Stimulated activated CD4-positive, alpha-beta T cell treated with anti-CD3 and anti-CD28 coated beads, Interleukin-4, amount 100 ng/mL, for 24 hours (primary cell): Measurements from ENCODE around the gene CSRP1.
"Not testable (repeated sequence)": the region's sequence is repeated elsewhere in the genome, so short reads cannot be mapped to it uniquely, and the experiment has no call there.

Experiments
- DNase-seq: peaks from one replicate; pipeline ENCODE4 v3.0.0-alpha.2; 2020

CSRP1 gene

GRCh38 chr1:201506557-201507359 lies at the start of gene CSRP1:
Gene CSRP1 (minus strand): TSS chr1:201507123. CDS start chr1:201496303, 10,820 bp downstream.
- DNase-seq, result peak; percentile 84

DNA sequence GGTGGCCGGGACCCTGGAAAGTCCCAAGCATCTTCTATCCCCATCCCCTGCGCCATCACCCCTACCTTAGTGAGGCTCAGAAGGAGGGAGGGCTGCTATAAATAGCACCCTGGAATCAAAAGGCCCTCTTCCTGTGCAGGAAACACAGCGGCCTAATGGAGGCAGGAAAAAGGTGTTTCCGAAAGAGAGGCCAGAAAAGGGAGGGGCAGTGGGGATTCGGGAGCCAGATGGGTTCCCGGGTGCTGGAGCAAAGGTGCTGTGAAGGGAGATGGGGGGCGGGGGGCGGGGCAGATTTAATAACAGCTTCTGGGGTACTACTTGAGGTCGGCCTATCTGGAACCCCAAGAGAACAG lies 48.6 kb upstream of the CSRP1 start:
- DNase-seq, result no peak

- DNase-seq, result no peak
Observed at GRCh38 chr1:201554789-201555592, 48.1 kb upstream of the CSRP1 start.

DNA sequence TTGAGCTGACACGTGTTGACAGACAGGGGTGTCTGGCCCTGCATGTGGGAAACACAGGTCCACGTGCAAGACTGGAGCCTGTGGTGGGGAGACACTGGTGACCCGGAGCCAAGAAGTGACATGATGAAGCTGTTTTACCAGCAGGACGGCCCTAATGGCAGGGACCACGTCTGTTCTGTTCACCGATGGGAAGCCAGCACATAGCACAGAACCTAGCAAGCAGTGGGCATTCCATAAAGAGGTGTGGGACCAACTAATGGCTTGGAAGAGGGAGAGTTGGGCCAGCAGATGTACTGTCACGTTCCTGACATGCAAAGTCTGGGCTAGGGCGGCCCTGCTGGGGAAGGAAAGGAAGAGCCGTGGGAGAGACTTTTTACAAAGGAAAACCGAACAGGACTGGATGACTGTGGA lies 47.3 kb upstream of the CSRP1 start:
- DNase-seq, result no peak

- DNase-seq, result no peak
Observed at GRCh38 chr1:201553496-201554189, 46.7 kb upstream of the CSRP1 start.

DNA sequence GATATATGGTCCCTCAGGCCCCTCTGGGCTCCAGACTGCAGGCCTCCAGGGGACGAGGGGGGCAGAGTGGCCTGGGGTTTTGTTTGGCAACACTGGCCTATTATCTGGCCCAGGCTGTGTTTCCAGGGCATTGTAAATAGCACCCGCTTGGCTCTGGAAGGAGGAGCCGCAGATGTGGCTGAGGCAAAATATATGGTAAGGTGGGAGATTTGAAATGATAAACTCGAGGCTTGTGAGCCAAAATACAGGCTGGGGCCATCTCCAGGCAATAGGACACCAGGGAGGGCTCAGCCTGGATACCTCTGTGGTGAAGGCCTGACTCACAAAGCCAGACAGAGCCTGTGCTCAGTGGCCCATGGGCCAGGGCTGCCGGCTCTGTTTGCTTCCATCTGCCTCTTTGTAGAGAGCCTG lies 46.0 kb upstream of the CSRP1 start:
- DNase-seq, result no peak

DNA sequence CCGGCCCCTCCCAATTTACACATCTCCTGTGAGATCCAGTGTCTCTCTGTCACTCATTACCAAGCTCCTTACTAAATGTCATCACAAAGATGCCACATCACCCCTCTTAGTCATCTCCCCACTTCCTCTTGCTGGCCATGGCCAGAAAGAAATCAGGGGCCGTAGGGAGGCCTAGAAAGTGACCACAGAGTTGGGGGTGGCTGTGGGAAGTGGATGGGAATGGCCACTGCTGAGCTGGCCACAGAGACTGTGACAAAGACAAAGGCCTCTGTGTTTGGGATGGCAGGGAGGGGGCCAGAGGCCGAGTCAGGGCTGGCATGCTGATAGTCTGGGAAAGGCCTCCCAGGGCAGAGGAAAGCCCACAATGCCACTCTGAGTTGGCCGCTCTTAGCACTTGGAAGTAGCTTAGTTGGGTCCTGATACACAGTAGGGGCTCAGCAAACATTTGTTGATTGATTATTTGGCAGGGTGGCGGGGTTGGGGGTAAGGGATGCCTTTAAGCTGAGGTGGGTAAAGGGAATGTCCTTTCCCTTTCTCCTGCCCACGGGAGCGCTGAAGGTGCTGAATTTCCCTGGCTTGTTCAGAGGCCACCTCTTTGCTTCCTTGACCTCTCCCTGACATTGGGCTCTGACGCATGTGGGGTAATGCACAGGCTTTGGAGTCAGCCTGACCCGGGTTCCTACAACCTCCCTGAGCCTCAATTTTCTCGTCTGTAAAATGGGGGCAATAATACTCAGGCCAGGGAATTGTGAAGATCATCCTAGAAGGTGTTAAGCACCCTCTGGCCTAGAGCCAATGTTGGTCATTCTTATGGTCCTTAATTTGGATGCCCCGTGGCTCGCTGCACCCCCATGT lies 45.2 kb upstream of the CSRP1 start:
- DNase-seq, result no peak

DNA sequence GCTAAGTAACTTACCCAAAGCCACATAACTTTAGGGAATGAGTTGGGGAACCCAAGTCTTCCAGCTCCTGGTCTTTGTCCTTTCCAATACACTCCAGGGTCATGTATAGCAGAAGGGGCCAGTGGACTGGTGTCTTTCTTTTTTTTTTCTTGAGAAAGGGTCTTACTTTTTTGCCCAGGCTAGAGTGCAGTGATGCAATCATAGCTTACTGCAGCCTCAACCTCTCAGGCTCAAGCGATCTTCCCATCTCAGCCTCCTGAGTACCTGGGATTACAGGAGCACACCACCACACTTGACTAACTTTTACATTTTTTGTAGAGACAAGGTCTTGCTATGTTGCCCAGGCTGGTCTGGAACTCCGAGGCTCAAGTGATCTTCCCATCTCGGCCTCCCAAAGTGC lies 44.2 kb upstream of the CSRP1 start:
- no peak for DNase-seq

GRCh38 chr1:201549522-201549921 lies 42.6 kb upstream of the CSRP1 start:
- DNase-seq, result not testable (repeated sequence)

DNA sequence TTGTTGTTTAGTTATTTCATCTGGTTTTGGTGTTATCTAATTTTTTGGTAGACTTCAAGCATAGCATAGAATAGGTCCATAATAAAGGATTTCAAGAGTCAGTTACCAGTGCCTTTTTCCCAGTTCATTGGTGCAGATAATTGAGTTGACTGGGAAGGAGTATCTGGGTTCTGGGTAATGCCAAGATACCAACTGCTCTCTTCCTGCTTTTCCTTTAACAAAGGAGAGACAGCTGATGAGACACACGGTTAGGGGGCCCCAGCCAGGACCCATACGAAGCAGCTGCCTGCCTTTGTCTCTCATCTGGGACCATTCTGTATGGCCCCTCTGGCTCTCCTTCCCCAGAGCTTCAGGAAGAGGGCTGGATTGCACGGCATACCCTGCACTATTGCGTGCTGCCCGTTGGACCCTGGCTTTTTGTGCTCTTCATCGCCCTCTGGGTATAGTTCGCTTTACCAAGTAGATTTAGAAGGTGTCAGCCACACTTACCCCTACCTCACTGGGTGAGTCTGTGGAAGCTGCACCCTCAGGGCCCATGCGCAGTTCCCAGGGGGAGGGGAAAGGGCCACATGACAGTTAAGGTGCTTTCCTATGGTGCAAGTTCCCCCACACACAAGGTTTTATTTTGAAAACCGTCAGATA lies 39.0 kb upstream of the CSRP1 start:
- DNase-seq, result no peak

- no peak for DNase-seq
Observed at GRCh38 chr1:201544710-201545109, 37.8 kb upstream of the CSRP1 start.

DNA sequence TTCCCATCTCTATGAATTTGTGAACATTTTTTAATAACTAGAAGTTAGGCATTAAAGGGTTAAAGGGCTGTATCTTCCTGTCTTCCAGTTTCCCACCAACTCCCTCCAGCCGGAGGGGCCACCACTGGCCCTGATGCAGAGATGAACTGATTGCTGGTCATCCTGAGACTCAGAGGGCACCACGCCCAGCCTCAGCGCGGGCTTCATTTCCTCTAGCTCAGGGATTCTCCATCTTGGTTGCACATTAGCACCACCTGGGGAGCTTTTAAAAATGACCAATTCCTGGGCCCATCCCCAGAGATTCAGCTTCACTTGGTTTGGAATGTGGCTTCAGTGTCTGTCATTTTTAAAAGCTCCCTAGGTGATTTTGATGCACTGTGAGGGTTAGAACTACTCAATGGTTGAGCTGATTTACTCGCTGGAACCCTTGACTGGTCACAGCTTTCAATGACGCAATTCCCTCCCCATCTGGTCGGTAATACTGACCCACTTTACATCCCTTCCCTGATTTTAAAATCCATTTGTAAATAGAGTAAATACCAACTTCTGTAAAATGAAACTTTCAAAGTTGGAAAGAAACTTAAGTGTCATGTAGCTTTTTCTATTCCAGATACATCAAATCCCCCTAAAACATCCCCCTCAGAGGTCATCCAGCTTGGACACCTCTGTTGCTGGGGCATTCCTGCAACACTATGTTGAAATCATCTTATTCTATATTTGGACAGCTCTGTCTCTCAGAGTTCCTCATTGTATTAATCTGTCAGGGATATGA lies 37.1 kb upstream of the CSRP1 start:
- DNase-seq, result no peak

GRCh38 chr1:201542309-201543035 lies 35.5 kb upstream of the CSRP1 start:
- DNase-seq, result no peak

DNA sequence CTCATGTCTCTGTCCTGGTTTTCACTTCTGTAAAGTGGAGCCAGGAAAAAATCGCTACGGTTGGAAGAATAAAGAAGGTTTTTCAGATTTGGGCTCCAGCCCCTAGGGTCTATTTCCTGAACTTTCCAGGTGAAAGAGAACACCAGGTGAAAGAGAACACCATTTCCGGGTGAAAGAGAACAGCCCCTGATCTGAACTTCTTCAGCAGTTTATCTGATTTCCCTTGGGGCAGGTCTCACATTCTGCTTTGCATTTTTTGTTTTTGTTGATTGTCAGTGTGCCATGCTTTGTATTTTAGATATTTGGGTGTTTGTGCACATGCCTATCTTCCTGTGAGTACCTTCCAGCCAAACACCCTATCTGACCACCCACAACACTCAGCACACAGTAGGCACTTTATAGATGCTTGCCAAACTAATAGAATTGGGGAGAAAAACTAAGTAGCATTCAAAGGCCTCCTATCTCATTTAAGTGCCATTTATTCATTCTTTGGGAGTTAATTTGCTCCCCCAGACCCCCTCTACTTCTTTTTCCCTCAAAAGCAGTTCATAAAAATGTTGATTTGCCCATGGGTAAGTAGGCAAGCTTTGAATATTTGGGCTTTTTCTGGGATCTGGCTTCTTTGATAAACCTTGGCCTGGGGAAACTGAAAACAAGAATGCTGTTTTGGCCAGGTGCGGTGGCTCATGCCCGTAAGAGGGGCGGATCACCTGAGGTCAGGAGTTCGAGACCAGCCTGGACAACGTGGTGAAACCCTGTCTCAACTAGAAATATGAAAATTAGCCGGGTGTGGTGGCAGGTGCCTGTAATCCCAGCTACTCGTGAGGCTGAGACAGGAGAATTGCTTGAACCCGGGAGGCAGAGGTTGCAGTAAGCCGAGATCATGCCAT lies 34.2 kb upstream of the CSRP1 start:
- DNase-seq, result no peak

- DNase-seq, result no peak
Observed at GRCh38 chr1:201539561-201540431, 32.9 kb upstream of the CSRP1 start.

GRCh38 chr1:201538612-201539551 lies 32.0 kb upstream of the CSRP1 start, which contains the start of gene NAV1:
Gene NAV1 (plus strand): TSS chr1:201539127. CDS start chr1:201622885, 83,758 bp downstream.
- no peak for DNase-seq
